Brain microvascular endothelial cell (primary cell): ENCODE data around the gene ANK3.

ENCODE experiments used
- DNase-seq: peaks from one replicate; pipeline ENCODE4 v3.0.0-alpha.2; 2020
- H3K27ac ChIP-seq: fragments of 250-450 bp; sonication (Bioruptor Pico); 2 replicates; pipeline ENCODE4 v1.5.1; 2020; ENCODE audit warnings: mild to moderate bottlenecking, moderate library complexity
- H3K27me3 ChIP-seq: fragments of 250-450 bp; sonication (Bioruptor Pico); replicated peaks from 2 replicates; pipeline ENCODE4 v1.5.1; 2020; ENCODE audit warnings: mild to moderate bottlenecking
- H3K36me3 ChIP-seq: fragments of 250-450 bp; sonication (Bioruptor Pico); replicated peaks from 2 replicates; pipeline ENCODE4 v1.5.1; 2020; ENCODE audit warnings: mild to moderate bottlenecking
- H3K4me3 ChIP-seq: 2 replicates; pipeline ENCODE4 v1.5.1; 2011; ENCODE audit warnings: low read depth, mild to moderate bottlenecking, control low read depth, low read length, moderate library complexity
- CTCF ChIP-seq: IDR thresholded peaks from 2 replicates; pipeline ENCODE4 v1.5.1; 2011; ENCODE audit warnings: low read depth, mild to moderate bottlenecking, moderate library complexity, low read length, control low read depth, inconsistent platforms; ENCODE audit errors: missing control alignments
- in situ Hi-C: cut with HindIII; loops from 2 replicates; pipeline ENCODE4 v1.10.0; 2017; ENCODE audit warnings: low sequenced_read_pairs, low pct_ligation_motif_present

Gene ANK3

GRCh38 chr10:60394446-60394845 lies 4.8 kb upstream of the ANK3 start:
- no peak for DNase-seq
- H3K4me3 ChIP-seq = no peak overlapping the region
- in situ Hi-C loops = no loop called here

GRCh38 chr10:60390224-60390626 lies 550 bp upstream of the ANK3 start:
- H3K27ac ChIP-seq = no peak overlapping the region
- H3K36me3 ChIP-seq = no peaks in the 10 kb centered on the region
- H3K27me3 ChIP-seq = no peaks in the 10 kb centered on the region
- in situ Hi-C loops = no loop called here
- no peak for TF ChIP-seq CTCF
- H3K4me3 ChIP-seq = no peak overlapping the region
- DNase-seq = peak; percentile 37

More at GRCh38 chr10:60394446-60394845, 4.8 kb upstream of the ANK3 start:
- no peaks in the 10 kb centered on the region for H3K27me3 ChIP-seq
- TF ChIP-seq CTCF = no peak
- H3K36me3 ChIP-seq = no peaks in the 10 kb centered on the region
- H3K27ac ChIP-seq = no peak overlapping the region

GRCh38 chr10:60388709-60389301 lies 870 bp downstream of the ANK3 start:
- Histone ChIP-seq H3K36me3 (no peaks in the 10 kb centered on the region), H3K4me3 (no peak overlapping the region), H3K27me3 (no peaks in the 10 kb centered on the region), H3K27ac (no peak overlapping the region)
- in situ Hi-C loops = no loop called here
- DNase-seq = no peak
- TF ChIP-seq CTCF = no peak

GRCh38 chr10:60388116-60388625 lies 1.5 kb downstream of the ANK3 start:
- TF ChIP-seq CTCF = no peak
- no peak overlapping the region for H3K4me3 ChIP-seq
- no peak overlapping the region for H3K27ac ChIP-seq
- H3K36me3 ChIP-seq = no peaks in the 10 kb centered on the region
- no peaks in the 10 kb centered on the region for H3K27me3 ChIP-seq
- DNase-seq = no peak
- in situ Hi-C loops = no loop called here

GRCh38 chr10:60387531-60387930 lies 2.1 kb downstream of the ANK3 start:
- TF ChIP-seq CTCF = no peak
- Histone ChIP-seq H3K27ac (no peak overlapping the region), H3K27me3 (no peaks in the 10 kb centered on the region), H3K4me3 (no peak overlapping the region), H3K36me3 (no peaks in the 10 kb centered on the region)
- in situ Hi-C loops = no loop called here
- no peak for DNase-seq

- DNase-seq = no peak
- Histone ChIP-seq H3K27ac (peak overlapping the region; percentile 70), H3K27me3 (no peaks in the 10 kb centered on the region), H3K4me3 (no peak overlapping the region), H3K36me3 (no peaks in the 10 kb centered on the region)
- no peak for TF ChIP-seq CTCF
- in situ Hi-C loops = no loop called here
Measured at GRCh38 chr10:60385399-60385738, 4.3 kb downstream of the ANK3 start.
